Raji (cell line): ENCODE results near the gene ARHGAP8.

Experiments
- POLR2A ChIP-seq: IDR thresholded peaks from 2 replicates; pipeline ENCODE4 v1.6.1; 2011; ENCODE audit warnings: low read depth, low read length, control low read depth; ENCODE audit not compliant: insufficient read depth

ARHGAP8 gene

DNA sequence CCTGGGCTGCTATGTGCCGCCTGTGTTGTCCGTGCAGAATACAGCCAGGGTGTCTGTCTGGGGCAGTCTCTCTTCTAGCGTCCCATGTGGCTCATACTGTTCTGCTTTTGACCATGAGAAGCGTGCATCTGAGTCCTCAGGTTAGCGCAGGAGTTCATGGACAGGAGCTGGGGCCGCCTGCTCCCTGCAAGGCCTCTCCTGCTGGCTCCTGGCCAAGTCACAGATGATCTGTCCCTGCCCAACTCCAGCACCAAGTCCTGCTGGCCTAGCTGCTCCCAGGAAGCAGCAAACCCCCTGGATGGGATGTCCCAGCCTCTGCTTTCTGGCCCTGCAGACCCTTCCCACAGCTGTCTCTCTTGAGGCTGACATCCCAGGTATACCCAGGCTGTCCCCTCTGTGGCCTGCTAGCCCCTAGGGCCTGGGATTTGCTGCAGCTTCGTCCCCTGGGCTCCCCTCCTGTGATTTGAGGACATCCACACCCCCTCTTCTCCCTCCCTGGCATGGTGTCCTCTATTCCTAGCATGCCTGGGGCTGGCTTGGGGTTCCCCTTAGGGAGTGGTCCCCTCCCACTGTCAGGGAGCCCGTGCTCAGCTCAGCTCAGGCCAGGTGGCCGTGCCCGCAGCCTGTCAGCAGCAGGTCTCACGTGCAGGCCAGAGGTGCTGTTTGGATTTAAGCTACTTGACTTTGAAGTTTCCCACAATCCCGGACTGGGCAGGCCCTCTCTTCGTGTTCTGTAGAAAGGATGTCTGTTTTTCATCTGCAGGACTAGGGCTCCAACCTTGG, 32.6 kb upstream of the ARHGAP8 start:
- TF ChIP-seq POLR2A: no peak

GRCh38 chr22:44721213-44721612, 31.2 kb upstream of the ARHGAP8 start:
- TF ChIP-seq POLR2A: no peak

GRCh38 chr22:44722611-44723010, 29.8 kb upstream of the ARHGAP8 start:
- TF ChIP-seq POLR2A: no peak

GRCh38 chr22:44723801-44724200, 28.6 kb upstream of the ARHGAP8 start:
- TF ChIP-seq POLR2A: no peak

DNA sequence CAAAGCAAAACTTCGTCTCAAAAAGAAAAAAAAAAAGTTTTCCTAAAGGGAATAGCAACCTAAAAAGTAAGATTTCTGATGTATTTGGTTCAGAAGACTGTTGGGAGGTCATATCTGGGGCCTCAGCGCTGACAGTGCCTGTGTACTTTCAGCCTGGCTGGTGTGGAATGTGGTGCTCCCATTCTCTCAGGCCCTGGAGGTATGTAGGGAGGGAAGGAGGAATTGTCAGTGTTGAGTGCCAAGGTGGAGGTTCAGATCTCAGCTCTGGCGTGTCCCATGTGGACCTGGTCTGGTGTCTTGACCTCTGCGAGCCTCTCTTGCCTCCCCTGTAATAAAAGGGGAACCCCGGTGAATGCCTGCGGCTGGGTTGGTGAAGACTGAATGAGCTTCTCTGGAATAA, 28.0 kb upstream of the ARHGAP8 start:
- TF ChIP-seq POLR2A: no peak

- TF ChIP-seq POLR2A: no peak
Observed at GRCh38 chr22:44724859-44725258, 27.5 kb upstream of the ARHGAP8 start.

- TF ChIP-seq POLR2A: no peak
Observed at GRCh38 chr22:44726439-44726838, 25.9 kb upstream of the ARHGAP8 start.

GRCh38 chr22:44727148-44727547, 25.2 kb upstream of the ARHGAP8 start:
- no peak for TF ChIP-seq POLR2A

DNA sequence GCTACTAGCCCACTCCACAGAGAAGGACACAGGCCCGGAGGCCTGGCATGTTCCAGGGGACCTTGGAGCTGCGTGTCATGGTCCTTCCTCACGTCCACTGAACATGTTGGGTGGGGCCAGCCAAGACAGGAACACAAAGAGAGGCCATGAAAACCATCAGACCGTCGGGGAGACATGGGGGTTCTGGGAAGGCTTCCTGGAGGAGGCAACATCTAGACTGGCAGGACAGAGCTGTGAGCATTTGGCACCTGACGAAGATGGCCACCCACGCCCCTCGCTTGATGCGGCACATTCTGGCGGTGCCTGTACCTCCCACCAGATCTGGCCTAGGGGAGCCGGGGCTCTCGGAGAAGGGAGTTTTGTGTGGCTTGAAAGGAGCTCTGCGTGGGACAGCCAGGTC, 24.7 kb upstream of the ARHGAP8 start:
- no peak for TF ChIP-seq POLR2A

GRCh38 chr22:44728761-44729324, 23.5 kb upstream of the ARHGAP8 start:
- no peak for TF ChIP-seq POLR2A

DNA sequence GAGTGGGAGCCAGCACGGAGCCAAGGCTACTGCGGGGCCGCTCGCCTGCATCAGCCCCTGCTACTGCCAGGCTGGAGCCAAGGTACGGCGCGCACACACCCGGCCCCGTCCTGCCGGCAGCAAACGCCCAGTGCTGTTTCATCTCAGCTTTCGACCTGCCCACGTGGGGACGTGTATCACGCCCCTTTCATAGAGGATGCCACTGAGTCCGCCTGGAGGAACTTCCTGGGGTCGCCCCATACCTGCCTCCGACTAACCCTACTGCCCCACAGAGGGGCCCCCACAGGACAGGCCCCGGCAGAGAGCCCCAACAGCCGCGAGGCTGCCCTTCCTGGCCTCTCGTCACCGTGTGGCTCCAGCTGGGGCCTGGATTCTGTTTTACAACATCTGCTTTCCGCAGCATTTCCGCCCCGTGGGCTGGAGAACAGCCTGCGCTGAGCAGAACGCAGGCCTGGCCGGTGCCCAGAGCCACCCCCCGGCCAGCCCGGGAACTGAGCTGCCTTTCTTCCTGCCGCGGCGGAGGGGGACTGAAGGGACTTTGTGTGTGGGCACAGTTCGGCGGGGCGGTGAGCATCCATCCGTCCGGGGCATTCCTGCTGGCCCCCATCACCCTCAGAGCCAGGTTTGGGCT, 22.9 kb upstream of the ARHGAP8 start:
- TF ChIP-seq POLR2A: no peak

GRCh38 chr22:44730022-44730393, 22.4 kb upstream of the ARHGAP8 start:
- no peak for TF ChIP-seq POLR2A

DNA sequence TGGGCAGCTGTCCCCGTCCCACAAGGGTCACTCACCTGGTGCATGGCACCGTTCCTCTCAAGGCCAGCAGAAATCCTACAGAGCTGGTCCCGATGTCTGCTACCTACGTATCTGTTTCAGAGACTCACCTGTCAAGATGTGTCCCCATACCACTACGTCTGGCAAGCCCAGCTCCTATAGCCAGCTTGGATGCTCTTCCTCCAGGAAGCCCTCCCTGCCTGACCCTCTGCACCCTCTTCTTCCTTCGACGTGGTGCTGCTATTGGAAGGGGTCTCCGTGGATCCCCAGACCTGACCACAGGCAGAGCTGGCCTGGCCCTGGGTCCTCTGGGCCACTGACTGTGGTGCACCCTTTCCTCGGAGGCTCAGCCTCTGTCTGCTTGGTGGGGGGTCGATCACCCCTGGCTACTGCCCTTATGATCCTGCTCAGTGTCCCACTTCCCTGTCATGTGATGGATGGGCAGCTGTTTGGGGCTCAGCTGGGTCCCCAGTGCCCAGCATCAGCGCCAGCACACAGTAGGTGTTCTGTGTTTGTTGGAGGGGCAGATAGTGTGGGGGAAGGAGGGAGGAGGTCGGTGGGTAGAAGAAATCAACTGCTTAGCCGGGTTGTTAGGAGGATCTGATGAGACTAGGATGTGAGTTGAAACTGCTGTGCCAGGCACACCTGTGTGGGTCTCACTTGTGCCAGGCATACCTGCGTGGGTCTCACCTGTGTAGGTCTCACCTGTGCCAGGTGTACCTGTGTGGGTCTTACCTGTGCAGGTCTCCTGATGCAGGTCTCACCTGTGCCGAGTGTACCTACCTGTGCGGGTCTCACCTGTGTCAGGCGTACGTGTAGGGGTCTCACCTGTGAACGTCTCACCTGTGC, 21.7 kb upstream of the ARHGAP8 start:
- TF ChIP-seq POLR2A: no peak

DNA sequence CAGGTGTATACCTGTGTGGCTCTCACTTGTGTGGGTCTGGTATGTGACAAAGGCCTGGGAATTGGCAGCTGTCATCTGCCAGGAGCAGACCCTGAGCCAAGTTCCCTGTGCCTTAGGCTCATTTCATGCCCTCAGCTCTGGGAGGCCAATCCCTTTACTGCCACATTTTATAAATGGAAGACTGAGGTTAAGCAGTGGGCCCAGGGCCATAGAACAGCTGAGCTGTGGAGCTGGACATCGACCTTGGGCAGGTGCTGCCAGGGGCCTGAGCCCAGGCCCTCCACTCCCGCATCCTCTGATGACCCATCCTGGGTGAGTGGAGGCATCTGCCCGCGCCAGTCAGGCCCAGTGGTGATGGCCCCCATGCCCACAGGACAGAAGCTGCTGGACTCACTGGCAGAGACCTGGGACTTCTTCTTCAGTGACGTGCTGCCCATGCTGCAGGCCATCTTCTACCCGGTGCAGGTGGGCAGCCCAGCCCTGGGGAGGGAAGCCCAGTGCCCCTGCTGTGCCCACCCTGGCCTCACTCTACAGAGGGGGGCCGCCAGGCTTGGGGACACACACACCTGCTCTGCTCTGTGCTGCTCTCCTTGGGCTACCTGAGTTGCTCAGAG, 20.9 kb upstream of the ARHGAP8 start:
- TF ChIP-seq POLR2A: no peak

GRCh38 chr22:44732017-44732561, 20.3 kb upstream of the ARHGAP8 start:
- no peak for TF ChIP-seq POLR2A
